Stimulated activated CD4-positive, alpha-beta T cell treated with anti-CD3 and anti-CD28 coated beads, Interleukin-1b, Interleukin-23, amount 100 ng/mL, for 24 hours (primary cell): ENCODE results near the gene LURAP1L.
"Not testable (repeated sequence)": the region's sequence is repeated elsewhere in the genome, so short reads cannot be mapped to it uniquely, and the experiment has no call there.

Experiments
- DNase-seq, 4 experiments: peaks; one replicate each; pipeline ENCODE4 v3.0.0-alpha.2; 2020; ENCODE audit warnings: low read depth in 4 of 4, low spot score in 1 of 4

Gene LURAP1L

GRCh38 chr9:12856603-12857002 lies 81.8 kb downstream of the LURAP1L start:
- DNase-seq = no peak

DNA sequence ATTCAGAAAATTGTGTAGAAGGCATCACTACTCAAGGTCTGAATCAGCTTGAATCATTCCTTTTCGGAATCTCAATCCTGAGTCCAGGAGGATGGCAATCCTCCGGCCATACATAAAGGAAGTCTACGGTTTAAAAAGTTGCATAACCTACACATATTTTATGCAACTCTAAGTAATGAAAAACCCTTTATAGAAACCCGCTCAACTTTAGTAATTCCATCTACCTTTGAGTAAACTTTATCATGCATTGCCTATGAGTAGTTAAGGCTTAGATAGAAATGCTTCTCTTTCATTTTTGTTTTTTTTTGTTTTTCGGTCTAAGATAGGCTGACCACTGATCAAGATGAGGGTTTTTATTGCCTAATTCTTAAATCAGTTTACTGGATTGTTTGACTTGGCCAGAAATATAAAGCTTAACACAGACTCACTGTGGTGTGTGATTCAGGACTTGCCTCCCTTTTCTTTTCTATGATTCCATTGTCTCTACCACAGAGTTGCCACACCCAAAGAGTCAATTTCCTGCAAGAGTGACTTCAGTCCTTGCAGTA lies 85.0 kb downstream of the LURAP1L start:
- no peak for DNase-seq

DNA sequence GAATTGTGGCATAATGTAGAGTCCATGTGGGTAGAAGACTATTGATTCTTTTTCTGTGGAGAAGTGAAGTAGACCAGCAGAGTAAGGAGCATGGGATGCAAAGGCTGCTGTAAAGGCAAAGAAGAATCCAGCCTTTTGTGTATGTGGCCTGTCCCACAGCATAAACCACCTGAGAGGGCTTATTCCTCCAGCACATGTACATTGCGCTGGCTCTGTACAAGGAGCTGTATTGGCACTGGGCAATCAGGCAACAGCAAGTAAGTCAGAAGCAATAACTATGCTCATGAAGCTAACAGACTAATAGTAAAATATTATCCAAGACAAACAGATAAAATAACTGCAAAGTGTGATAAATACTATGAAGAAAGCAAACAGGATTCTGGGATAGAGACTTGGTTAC lies 86.2 kb downstream of the LURAP1L start:
- DNase-seq = no peak

DNA sequence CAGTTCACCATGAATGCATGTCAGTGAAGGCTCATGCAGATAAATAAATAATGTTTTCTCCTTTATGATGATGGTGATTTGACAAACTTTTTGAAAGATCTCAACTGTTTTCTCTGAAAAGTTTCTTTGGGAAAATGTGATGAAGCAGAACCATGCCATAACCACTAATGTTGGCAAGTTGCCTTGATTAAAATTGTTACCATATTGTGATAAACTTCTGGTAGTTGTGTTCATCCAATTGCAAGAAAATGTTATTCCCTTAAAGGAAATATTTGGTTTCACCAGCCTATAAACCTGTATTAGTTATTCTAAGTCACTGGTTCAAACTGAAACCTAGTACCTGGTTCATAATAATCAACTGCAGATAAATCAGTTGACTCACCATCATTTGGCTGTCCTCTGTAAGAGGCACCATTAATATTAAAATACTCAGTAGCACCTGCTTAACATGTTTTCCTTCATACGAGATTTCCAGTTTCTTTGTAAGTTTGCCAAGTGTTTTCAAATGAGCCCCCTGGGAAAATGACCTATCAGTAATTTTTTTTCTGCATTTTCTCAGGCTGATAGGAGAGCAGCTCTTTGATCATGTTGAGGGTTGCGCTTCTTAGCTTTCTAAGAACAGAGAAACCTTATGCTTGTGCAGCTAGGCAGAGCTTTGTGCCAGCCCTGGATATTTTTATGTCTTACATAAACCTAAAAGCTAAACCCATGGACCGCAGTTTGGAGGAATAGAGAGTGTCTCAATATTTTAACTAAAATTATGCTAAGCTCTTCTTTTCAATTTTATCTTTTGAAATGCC lies 88.0 kb downstream of the LURAP1L start:
- no peak for DNase-seq

DNA sequence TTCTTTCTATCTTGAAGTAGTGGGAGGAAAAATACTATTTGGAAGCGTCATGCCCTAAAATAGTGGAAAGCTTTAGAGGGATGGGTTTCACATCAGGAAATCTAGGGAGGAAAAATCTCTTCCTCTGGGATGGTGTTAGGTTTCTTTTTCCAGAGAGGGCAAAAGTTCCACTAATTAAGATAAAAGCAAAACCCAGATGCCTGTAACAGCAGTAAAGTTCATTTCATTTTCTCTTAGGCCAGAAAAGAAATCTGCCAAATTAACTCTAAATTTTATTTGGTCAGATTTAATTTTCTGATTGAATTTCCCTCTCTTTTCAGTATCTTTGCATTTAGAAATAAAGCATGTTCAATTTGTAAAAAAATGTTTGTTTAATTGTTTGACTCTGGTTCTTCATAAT lies 88.8 kb downstream of the LURAP1L start:
- no peak for DNase-seq

DNA sequence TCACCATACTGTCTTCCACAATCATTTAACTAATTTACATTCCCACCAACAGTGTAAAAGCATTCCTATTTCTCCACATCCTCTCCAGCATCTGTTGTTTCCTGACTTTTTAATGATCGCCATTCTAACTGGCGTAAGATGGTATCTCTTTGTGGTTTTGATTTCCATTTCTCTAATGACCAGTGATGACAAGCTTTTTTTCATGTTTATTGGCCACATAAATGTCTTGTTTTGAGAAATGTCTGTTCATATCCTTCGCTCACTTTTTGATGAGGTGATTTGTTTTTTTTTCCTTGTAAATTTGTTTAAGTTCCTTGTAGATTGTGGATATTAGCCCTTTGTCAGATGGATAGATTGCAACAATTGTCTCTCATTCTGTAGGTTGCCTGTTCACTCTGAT lies 90.6 kb downstream of the LURAP1L start:
- not testable (repeated sequence) for DNase-seq
